Kidney epithelial cell (primary cell): ENCODE measurements around the gene CCDC136. TPM values are rescaled to one million over a fixed set of nuclear protein-coding genes. Genes with fewer than 3 reads are reported as not detected.

Experiments
- DNase-seq: peaks from one replicate; pipeline ENCODE4 v3.0.0-alpha.2; 2010; ENCODE audit warnings: low read depth
- H3K27me3 ChIP-seq: 2 replicates; pipeline ENCODE4 v1.6.0; 2011; ENCODE audit warnings: low read length; ENCODE audit not compliant: control insufficient read depth, insufficient read depth
- H3K36me3 ChIP-seq: 2 replicates; pipeline ENCODE4 v1.5.1; 2011; ENCODE audit warnings: low read length; ENCODE audit not compliant: control insufficient read depth, insufficient read depth
- H3K4me3 ChIP-seq: 2 replicates; pipeline ENCODE4 v1.5.1; 2011; ENCODE audit warnings: low read depth, mild to moderate bottlenecking, control low read depth, low read length
- CTCF ChIP-seq: IDR thresholded peaks from 2 replicates; pipeline ENCODE4 v1.5.1; 2011; ENCODE audit warnings: mild to moderate bottlenecking, moderate library complexity, low read length, control low read depth, inconsistent platforms; ENCODE audit not compliant: insufficient read depth, poor library complexity, severe bottlenecking
- total RNA-seq: library from RNA; depleted of rRNA; stranded (reverse); fragments of >200 nt; gene quantifications from 2 replicates; pipeline ENCODE4 v1.2.3, GENCODE V29; 2015

The CCDC136 gene
- total RNA-seq, 1 donor from 2014 or later = 7.2 TPM

GRCh38 chr7:128758553-128758952, 33.2 kb upstream of the CCDC136 start:
- DNase-seq = no peak
- no peak for TF ChIP-seq CTCF
- no peaks in the 10 kb centered on the region for H3K27me3 ChIP-seq
- no peak overlapping the region for H3K4me3 ChIP-seq
- no peaks in the 10 kb centered on the region for H3K36me3 ChIP-seq

DNA sequence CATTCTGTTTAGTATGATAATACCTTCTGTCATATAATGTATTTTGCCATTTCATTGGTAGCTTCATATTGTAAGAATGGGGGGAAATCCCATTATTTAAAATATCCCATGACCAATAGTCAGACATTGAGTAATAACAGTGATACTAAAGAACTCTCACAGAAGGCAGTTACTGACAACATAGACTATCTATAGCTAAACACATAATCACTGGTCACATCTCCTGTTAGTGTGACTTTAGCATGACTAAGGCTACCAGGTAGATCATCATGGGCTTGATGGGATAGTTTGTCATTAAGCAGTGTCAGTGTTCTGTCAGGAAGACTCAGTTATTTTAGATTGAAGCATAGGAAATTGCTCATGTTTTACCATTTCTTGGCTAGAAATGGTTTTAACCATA, 32.5 kb upstream of the CCDC136 start:
- no peak for TF ChIP-seq CTCF
- Histone ChIP-seq H3K36me3 (no peaks in the 10 kb centered on the region), H3K27me3 (no peaks in the 10 kb centered on the region), H3K4me3 (no peak overlapping the region)
- DNase-seq = no peak

DNA sequence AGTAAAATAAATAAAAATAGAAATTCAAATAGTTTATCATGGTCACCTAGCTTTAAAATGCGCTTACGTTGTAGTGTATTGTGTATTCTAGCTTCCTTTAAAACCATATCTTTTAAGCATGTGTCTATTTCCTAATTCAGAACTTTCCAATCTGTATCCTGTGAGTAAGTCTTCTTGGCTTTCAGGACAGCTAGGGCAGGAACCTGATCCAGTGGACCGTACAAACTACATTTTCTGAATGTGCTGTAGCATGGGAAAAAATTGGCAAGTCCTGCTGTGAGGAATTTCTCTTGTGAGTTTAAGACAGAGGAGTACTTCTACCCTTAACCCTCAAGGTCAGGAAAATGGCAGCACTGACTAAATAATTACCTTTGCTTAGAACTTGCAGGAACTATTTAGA, 28.2 kb upstream of the CCDC136 start:
- no peak for TF ChIP-seq CTCF
- DNase-seq = no peak
- Histone ChIP-seq H3K4me3 (no peak overlapping the region), H3K36me3 (peaks cover 1% of the 10 kb centered on the region), H3K27me3 (no peaks in the 10 kb centered on the region)

DNA sequence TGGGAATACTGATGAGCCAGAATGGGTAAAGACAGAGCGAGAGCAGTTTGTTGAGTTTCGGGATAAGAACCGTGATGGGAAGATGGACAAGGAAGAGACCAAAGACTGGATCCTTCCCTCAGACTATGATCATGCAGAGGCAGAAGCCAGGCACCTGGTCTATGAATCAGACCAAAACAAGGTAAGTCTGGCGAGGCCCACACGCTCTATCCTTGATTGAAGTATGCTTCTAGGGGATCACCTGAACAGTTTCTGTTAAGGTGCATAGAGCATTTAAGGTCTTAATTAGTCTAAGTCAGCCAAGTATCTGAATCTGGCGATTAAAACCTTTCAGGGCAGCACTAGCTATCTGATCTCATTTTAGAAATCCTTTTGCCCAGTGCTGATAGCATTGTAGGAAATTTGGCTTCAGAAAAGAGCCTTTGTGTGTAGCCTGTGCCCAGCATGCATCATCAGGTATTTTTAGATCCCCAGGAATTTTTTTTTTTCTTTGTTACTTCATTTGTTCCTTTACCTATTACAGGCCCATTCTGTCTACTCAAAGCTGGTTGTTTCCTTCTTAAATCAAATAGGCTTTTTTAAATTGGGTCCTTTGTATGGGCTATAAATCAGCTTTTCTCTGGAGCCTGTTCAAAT, 24.2 kb upstream of the CCDC136 start:
- TF ChIP-seq CTCF = no peak
- Histone ChIP-seq H3K36me3 (peaks cover 1% of the 10 kb centered on the region), H3K4me3 (no peak overlapping the region), H3K27me3 (no peaks in the 10 kb centered on the region)
- DNase-seq = no peak

- no peak for TF ChIP-seq CTCF
- peaks cover 3% of the 10 kb centered on the region for H3K36me3 ChIP-seq
- no peaks in the 10 kb centered on the region for H3K27me3 ChIP-seq
- no peak for DNase-seq
- no peak overlapping the region for H3K4me3 ChIP-seq
These were observed 21.5 kb upstream of the CCDC136 start for GRCh38 chr7:128770233-128770632.

GRCh38 chr7:128773604-128774003, 18.2 kb upstream of the CCDC136 start:
- H3K36me3 ChIP-seq = peaks cover 2% of the 10 kb centered on the region
- no peaks in the 10 kb centered on the region for H3K27me3 ChIP-seq
- TF ChIP-seq CTCF = no peak
- H3K4me3 ChIP-seq = no peak overlapping the region
- DNase-seq = no peak
